H4 (cell line): ENCODE results near the gene ZPBP2. TPM values are rescaled to one million over a fixed set of nuclear protein-coding genes. Genes with fewer than 3 reads are reported as not detected.
"Not testable (repeated sequence)": the region's sequence is repeated elsewhere in the genome, so short reads cannot be mapped to it uniquely, and the experiment has no call there.

Experiments used
- DNase-seq: peaks from one replicate; pipeline ENCODE4 v3.0.0-alpha.2; 2015; ENCODE audit warnings: low spot score
- total RNA-seq: library from RNA; depleted of rRNA; stranded (reverse); fragments of >200 nt; shearing (Covaris generic); gene quantifications from 2 replicates; pipeline ENCODE4 v1.2.3, GENCODE V29; 2014

The ZPBP2 gene
- total RNA-seq, 1 experiment from 2014 or later: not detected

DNA sequence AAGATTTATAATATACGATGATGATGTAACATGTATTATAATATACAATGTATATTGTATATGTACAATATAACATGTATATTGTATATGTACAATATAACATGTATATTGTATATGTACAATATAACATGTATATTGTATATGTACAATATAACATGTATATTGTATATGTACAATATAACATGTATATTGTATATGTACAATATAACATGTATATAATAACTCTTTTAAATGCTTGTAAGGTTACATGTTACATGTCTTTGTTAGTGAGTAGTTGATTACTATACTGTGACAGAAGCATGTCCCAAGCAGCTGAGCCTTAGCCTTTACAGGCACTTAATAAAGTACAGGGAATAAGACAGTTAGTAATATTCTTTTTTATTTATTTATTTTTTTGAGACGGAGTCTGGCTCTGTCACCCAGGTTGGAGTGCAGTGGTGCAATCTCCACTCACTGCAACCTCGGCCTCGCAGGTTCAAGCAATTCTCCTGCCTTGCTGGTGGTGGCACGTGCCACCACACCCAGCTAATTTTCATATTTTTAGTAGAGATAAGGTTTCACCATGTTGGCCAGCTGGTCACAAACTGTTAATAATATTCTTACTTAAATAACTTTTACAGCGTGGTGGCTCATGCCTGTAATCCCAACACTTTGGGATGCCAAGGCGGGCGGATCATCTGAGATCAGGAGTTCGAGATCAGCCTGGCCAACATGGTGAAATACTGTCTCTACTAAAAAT is 11.9 kb upstream of the ZPBP2 start:
- DNase-seq: not testable (repeated sequence)

DNA sequence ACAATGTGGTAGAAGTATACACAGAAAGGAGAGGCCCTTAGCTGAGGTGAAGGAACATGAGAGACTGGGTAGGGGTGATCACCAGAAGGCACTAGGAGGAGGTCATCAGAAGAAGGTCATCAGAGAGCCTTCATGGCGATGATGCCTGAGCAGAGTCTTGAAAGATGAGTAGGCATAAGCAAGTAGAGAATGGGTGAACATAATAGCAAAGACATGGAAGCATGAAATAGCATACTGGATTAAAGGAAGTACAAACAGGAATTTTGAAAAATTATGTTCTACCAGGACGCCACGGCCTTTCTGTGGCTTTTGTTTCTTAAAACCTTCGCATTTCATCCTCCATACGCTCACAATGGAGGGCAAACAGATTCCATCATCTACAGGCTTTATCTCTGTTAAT is 6.8 kb upstream of the ZPBP2 start:
- DNase-seq: no peak

DNA sequence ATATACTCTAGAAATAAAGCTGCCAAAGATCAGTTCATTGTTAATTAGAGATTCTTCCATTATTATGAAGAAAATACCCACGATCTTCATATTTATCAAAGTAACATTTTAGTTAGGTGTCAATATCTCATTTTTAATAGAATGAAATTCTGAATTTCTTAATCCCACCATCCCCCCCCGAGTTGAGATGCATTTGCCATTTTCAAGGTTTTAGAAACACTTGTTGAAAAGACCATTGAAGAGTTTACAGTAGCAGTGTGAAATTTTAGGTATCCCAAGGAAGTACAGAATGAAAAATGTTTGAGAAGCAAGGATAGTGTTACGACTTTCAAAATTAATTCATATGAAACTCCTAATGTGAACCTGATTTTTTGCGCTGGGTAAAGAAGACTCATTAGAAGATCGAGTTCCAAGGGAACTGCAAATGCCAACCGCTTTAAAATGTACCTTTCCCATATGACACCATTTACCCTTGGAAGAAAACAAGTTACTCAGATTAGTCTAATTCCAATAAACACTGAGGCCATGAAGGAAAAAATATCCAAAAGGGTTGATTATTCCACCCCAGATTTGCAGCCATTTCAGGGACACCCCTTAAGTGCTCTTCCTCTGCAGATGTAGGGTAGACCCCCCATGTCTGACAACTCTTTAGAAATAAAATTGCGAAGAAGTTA is 4.6 kb upstream of the ZPBP2 start:
- no peak for DNase-seq

DNA sequence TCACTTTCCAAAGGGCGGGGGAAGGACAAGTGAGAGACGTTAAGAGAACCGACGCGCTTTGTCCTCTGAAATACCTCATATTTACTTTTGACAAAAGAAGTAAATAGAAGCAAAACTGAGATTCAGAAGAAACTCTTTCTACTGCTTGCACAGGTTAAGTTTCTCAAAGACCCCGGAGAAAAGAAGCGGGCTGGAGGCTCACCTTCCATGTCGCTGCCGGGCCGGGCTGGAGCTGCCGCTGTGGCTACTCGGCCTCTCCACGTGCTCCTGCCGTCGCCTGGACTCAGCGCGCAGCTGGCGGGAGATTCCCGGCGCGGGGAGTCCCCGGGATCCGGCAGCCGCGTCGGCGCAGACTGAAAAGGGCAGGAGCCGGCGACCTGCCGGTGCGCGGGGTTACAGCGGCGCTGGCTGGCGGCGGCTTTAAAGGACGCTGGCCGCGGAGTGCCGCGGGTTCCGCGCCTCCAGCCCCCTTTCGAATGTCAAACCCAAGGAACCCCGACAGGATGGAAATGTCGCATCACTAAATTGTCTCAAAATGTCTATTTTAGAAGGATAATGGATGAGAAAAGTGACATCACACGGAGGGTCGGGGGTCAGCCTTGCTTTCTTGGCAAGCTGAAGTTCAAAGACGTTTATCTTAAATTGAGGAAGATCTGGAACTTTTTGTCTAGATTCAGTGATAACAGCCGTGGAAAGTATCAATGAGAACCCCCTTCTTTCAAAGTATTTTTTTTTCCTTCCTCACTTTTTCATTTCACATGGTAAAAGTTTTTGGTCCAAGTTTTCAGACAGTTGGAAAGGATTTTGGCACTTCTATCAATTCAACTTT is 3.9 kb upstream of the ZPBP2 start, which contains the start of gene IKZF3:
IKZF3 (minus strand) TSS at position 395 of the 829 bp plus-strand sequence; CDS start at position 209, 186 bp downstream.
- DNase-seq: no peak

DNA sequence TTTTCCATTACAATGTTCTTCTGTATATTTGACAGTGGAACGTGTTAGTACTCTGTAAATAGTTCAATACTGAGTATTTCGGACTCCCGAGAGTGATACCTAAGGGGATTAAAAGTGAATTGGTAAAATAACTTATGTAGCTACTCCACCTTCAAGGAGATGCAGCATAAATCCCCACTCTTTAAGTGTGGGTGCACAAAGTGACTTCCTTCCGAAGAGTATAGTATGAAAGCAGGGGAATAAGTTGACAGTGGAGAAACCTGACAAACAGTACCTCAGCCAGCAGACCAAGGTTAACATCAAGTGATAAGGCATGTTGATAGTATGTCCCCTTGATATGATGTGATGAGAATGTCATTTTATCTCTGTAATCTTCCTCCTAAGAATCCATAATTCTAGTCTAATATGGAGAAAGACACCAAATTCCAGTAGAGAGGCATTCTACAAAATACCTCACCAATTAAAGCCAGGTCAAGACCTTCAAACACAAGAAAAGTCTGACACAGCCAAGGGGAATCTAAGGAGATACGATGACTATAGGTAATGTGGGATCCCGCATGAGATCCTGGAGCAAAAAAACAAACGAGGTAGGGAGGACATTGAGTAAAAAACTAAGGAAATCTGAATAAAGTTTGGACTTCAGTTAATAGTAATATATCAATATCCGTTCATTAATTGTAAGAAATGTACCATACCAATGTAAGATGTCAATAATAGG is 1.8 kb upstream of the ZPBP2 start:
- no peak for DNase-seq

DNA sequence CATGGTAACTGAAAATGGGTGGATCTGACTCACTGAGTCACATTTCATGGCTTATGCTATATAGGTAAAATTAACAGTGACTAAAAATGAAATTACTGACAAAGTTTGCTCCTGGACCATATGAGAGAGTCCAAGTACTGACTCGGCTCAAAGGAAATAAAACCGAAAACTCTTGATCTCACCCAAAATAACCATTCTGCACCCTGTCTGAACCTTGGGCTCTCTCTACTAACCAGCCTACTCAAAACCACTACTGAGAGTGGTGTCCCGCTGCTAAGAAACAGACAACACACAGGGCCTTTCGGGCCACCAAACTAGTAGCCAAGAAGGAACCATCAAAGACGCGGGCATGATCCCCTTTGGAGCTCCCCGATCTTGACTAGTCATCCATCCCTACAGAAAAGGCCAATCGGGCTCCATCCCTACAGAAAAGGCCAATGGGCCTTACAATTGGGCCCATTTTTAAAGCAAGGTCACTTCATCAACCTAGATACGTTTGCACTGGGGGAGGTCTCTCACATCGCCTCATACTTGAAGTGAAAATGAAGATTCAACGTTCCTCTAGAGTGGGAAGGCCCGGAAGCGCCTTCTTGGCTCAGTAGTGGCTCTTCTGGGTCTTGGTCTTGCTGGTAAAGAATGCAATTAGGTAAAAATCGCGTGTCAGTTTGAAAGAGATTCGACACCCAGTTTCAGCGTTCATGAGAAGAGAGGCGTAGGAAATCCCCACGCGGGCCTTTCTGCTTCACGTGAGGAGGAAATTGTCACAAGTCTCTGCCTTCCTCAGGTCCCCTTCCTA is 720 bp upstream of the ZPBP2 start:
- DNase-seq: no peak

DNA sequence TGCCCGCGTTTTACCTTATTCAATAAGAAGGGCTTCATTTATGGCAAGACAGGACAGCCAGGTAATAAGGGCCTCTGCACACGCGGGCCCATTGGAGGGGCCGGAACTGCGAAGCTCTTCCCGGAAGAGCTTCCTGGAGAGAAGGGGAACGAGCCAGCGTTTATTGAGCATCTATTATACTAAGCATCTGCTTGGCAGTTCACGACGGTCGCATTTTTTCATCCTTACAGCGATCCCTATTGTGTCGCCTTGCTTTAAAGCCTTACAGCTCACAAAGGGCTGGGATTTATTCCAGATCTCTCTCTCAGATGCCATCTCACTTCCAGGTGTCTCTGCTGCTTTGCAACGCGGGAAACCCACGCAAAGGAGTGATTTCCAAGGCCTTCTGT is 546 bp downstream of the ZPBP2 start:
- DNase-seq: no peak

DNA sequence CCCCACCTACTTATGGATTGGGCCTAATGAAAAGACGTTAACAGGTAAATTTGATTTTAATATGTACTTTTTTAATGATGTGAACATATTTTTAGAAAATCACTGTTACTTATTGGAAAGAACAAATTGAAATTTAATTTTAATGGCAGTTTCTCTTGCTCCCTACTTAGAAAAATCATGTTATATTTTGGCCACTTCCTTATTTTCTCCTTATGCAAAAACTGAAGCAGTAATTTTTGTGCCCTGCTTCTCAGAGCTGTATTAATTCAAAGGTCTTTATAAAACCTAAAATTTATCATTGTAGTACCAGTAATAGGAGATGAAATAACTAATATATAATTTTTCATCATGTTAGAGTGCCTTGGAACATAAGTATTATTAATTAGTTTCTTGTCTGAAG is 2.8 kb downstream of the ZPBP2 start:
- DNase-seq: no peak

DNA sequence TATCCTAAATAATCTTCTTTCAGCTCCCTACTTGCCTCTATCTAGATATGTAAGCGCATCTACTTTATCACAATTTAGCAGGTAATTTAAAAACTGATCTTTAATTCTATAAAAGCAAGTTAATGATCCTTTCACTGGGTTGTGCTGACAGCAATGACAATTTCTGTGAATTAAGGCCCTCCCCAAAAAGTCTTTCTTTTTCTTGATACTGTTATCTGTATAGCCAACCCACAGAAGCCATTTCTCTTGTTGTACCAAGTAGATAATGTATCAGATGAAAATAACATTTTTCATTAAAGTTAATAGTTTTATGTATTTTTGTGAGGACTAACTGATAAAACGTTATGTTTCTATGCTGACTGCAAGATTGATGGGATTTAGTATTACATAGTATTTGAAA is 3.8 kb downstream of the ZPBP2 start:
- no peak for DNase-seq

DNA sequence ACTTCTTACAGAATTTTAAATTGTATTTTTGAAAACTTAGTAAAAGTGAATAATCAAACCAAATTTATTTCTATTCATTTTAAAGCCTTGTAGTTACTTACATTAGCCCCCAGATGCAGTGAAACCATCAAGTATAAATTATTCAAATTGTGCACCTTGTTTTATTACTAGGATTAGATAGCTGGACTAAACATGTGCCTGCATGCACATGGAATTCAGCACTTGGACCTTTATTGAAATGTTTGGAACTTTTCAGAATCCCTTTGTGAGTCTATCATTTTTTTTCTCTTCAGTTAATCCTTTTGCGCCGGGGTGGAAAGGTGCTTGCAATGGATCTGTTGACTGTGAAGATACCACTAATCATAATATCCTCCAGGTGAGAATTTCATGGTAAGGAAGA is 4.7 kb downstream of the ZPBP2 start:
- DNase-seq: no peak

DNA sequence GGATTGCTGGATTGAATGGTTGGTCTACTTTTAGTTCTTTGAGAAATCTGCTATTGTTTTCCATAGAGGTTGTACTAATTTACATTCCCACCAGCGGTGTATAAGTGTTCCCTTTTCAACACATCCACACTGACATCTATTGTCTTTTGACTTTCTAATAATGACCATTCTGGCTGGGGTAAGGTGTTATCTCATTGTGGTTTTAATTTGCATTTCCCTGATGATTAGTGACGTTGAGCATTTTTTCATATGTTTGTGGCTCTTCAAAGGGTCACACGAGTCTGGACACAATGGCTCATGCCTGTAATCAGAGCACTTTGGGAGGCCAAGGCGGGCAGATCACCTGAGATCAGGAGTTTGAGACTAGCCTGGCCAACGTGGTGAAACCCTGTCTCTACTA is 18.1 kb downstream of the ZPBP2 start:
- not testable (repeated sequence) for DNase-seq

DNA sequence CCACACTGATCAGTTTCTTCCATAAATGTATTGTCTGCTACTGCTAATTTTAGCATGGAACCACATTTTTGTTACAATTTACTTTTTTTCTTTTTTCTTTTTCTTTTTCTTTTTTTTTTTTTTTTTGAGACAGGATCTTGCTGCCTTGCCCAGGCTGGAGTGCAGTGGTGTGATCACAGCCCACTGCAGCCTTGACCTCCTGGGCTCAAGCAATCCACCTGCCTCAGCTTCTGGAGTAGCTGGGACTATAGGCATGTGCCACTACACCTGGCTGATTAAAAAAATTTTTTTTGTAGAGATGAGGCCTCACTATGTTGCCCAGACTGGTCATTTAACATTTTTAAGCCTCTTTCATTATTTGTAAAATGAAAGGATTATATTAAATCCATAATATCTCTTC is 19.1 kb downstream of the ZPBP2 start:
- no peak for DNase-seq

DNA sequence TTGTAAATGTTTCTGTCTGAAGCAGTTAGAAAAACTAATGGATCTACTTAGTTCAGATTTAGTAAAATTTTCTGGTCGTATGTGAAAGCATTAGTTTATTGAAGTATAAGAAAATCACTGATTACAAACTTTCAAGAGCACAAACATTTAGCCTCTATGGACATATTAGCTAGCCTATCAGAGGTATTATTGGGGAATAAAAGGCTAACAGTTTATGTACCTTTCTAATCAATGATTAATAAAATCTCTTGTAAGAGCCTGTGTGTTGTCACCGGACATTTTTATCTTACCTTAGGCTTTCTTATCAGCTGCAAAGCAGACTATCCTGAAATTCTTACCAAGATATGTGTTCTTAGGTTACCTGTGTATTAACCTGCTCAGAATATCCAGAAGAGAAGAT is 21.2 kb downstream of the ZPBP2 start:
- DNase-seq: no peak

DNA sequence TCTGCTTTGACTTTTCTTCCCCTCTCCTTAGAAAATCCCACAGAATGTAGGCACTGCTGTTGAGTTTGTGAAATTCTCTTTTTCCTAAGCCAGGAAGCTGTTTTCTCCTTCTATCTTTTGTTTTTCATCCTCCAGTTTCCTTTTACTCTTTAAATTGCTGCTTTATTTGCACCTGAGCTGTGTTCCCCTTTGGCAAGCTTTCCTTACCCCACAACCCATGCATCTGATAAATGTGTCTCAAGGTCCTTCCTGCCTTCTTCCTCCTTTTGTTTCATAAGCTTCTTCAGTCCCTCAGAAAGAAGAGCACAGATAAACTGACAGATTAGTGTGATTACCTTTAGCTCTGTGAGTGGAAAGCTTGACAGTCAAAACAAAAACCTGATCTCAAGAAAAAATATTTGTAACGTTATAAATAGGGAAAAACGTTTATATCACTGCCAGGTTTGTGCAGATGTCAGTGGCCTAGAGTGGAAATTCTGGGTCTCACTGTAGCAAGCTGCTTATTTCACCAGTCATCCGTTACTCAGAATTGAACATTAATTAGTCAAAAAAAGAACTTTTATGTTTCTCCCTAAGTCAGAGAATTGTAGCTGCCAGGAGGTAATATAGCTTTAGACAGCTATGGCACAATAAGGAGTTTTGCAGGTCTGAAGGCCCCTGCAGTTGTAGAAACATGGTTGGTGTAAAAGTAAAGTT is 26.8 kb downstream of the ZPBP2 start:
- DNase-seq: no peak

DNA sequence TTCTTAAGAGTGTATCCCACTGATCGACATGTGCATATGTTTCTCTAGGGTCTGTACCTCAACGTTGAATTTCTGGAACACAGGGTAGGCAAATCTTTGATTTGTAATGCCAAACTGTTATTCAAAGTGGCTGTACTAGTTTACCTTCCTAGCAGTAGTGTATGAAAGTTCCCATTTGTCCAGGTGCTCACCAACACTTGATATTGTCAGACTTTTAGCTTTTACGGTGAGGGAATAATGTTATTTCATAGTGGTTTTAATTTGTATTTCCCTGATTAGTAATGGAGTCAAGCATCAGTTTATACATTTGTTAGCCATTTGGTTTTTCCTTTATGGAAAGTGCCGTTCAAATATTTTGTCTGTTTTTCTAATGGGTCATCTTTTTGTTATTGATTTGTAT is 30.1 kb downstream of the ZPBP2 start:
- no peak for DNase-seq

DNA sequence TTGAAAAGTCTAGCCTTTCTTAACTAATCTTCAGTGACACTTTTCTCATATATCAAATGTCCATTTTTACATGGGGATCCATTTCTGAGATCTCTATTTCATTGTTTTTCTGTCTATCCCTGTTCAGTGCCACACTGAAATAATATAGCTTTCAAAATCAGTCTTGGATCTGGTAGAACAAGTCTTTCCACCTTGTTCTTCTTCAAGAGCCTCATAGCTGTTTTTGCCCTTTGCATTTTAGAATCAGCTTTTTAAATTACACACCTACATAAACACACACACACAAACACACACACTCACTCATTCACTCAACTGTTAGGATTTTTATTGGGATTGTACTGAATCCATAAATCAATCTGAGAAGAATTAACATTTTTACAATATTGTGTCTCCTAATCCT is 31.2 kb downstream of the ZPBP2 start:
- DNase-seq: no peak

DNA sequence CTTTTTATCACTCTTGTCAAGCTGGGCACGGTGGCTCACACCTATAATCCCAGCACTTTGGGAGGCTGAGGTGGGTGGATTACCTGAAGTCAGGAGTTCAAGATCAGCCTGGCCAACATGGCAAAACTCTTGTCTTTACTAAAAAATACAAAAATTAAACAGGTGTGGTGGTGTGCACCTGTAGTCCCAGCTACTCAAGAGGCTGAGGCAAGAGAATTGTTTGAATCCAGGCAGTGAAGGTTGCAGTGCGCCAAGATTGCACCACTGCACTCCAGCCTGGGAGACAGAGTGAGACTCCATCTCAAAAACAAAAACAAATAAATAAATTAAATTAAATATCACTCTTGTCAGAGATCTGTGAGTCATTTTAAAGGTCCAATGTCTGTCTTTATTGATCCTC is 34.0 kb downstream of the ZPBP2 start:
- DNase-seq: not testable (repeated sequence)

DNA sequence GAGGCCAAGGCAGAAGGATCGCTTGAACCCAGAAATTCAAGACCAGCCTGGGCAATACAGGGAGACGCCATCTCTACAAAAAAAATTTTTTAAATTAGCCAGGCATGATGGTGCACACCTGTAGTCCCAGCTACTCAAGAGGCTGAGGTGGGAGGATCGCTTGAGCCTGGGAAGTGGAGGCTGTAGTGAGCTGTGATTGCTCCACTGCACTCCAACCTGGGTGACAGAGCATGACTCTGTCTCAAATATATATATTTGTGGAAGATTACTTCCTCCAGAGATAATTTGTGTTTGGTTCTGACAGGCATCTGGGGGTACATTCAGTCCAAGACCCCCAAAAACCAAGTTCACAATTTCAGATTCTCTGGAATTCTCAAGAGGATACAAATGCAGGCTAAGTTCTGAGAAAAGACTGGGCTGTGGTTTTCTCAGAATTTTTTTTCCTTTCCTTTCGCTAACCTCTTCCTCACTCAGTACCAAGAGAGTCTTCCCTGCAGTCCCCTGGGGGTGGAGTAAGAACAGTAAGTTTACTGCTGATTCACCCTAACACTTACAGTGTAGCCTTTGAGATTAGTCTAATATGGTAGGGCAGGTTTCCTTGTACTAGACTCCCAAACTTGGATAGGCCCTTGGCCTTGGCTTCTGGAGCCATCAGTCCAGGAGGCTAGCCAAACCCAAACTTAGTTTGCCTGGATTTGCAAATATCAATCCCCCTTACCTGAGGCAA is 35.3 kb downstream of the ZPBP2 start:
- DNase-seq: no peak

DNA sequence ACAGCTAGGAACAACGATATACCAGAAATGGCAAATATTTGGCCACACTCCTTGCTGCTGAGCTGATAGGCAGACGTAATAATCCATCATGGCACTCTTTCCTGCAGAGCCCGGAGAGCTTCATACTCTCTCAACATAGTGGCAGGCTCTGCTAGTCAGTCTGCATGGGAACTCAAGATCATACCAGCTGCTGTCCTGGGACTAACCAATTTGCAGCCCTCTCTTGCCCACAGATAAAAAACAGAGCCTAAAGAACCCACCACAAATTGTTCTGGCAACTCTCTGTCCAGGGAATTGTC is 36.9 kb downstream of the ZPBP2 start:
- DNase-seq: no peak

DNA sequence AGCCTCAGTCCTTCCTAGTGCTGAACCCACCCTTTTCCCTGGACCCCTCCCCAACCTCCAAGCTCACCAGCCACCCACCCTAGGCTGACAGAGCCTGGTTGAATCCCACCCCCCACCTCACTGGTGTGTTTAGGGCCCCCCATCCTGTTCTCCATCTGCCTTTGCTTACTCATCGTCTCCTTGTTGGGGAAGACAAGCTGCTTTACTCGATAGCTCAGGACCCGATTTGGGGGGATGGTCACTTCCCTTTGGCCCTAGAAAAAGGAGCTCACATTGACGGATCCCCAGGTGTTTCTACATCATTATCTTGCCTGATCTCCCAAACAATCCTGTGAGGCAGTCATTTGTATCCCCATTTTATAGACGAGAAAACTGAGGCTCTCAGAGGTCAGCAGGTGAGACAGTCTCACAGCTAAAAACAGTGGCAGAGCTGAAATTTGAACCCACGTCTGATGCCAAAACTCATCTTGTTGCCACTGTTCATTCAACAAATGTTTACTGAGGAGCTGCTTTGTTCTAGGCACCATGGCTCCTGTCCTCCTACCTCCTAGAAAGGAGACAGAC is 40.9 kb downstream of the ZPBP2 start:
- DNase-seq: no peak
